ENCODE measurements around the gene AJAP1.

Gene AJAP1

DNA sequence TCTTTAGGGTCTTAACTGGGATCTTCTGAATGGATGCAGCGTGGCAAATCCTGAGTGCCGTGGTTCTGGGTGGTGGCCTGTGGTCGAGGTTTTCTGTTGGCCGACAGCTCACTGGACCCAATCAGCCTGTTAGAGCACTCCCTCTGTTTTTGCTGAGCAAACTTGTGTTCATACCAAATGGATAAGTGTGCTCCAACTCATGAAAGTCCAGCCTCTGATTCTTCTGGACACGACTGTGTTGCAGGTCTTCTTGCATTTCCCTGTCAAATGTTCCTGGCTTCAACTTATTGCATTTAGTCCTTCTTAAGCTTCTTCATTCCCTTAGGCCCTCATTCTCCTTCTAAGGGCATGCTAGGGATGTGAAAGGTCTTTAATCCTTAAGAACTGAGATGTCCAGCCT, 63.7 kb downstream of the AJAP1 start:
- in situ Hi-C loops (cut with MboI; ENCODE audit: low pct_unique_long_range_greater_than_20kb, low sequenced_read_pairs, unreplicated experiment), result no loop called here
- TF ChIP-seq, protein P1, sequence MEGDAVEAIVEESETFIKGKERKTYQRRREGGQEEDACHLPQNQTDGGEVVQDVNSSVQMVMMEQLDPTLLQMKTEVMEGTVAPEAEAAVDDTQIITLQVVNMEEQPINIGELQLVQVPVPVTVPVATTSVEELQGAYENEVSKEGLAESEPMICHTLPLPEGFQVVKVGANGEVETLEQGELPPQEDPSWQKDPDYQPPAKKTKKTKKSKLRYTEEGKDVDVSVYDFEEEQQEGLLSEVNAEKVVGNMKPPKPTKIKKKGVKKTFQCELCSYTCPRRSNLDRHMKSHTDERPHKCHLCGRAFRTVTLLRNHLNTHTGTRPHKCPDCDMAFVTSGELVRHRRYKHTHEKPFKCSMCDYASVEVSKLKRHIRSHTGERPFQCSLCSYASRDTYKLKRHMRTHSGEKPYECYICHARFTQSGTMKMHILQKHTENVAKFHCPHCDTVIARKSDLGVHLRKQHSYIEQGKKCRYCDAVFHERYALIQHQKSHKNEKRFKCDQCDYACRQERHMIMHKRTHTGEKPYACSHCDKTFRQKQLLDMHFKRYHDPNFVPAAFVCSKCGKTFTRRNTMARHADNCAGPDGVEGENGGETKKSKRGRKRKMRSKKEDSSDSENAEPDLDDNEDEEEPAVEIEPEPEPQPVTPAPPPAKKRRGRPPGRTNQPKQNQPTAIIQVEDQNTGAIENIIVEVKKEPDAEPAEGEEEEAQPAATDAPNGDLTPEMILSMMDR (IDR thresholded peaks at IDR 0.05; ENCODE audit: extremely low read depth, insufficient read depth, missing control alignments), result no peak
- no peak for DNase-seq (ENCODE audit: low spot score)

DNA sequence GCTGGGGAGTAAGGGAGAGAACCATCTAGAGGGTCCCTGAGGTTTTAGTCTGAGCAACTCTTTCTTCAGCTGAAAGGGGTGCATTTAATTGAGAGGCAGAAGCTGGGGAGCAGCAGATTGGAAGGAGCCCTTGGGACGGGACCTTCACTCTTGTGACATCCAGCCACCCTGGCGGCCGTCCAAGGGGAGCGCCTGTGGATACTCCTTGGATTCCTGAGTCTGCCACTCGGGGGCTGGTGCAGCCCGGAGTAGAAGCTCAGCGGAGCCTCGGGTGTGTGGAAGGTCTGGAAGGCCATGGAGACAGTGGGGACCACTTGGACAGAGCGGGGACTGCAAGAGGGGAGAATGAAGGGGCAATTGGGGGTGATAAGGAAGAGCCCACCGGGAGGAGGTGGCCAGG, 68.7 kb downstream of the AJAP1 start:
- in situ Hi-C loops (cut with MboI; ENCODE audit: low pct_unique_long_range_greater_than_20kb, low sequenced_read_pairs, unreplicated experiment), result no loop called here
- TF ChIP-seq, protein P1 (IDR thresholded peaks at IDR 0.05; ENCODE audit: extremely low read depth, insufficient read depth, missing control alignments), result no peak
- DNase-seq (ENCODE audit: low spot score), result no peak

DNA sequence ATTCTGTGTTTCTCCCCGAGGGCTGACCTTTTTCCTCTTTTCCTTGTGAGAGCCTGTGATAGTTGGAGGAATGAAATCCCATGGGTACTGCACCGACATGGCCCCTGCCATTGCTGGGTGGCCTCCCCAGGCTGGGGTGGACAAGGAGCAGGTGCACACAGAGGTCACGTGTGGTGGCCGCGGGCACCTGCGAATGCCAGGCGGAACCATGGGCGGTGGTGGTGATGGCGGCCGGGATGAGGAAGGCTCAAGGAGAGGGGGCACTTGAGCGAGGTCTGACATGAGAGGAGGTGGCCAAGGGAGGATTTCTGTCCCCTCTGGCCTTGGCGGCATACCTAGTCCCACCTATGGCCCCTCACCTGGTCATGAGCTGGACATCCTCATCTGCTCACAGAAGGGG, 69.6 kb downstream of the AJAP1 start:
- DNase-seq (ENCODE audit: low spot score), result no peak
- TF ChIP-seq, protein P1 (IDR thresholded peaks at IDR 0.05; ENCODE audit: extremely low read depth, insufficient read depth, missing control alignments), result no peak
- in situ Hi-C loops (cut with MboI; ENCODE audit: low pct_unique_long_range_greater_than_20kb, low sequenced_read_pairs, unreplicated experiment), result no loop called here

DNA sequence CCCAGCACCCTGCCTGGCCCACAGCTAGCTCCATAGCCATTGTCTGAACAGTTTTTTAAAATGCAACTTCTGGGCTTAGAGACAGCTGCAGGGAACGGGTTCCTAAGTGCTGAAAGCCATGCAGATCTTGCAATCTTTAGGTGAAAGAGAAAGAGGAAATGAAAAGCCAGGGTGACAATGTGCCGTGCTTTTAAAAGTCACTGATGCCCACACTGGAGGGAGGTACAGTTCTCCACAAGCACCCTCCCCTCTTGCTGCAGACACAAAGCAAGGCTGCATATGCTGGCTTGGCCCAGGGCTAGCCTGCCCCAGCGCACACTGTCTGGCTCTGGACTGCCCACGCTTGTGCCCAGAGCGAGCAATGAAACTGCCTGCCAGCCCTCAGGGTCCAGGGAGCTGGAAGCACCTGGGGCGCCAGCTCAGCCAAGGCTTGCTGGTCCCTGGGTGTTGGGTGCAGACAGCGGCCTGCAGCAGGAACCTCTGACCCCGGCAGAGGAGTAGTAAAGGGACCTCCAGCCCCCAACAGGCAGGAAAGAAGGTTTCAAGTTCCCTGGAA, 70.4 kb downstream of the AJAP1 start:
- in situ Hi-C loops (cut with MboI; ENCODE audit: low pct_unique_long_range_greater_than_20kb, low sequenced_read_pairs, unreplicated experiment), result no loop called here
- no peak for DNase-seq (ENCODE audit: low spot score)
- TF ChIP-seq, protein P1 (IDR thresholded peaks at IDR 0.05; ENCODE audit: extremely low read depth, insufficient read depth, missing control alignments), result no peak

DNA sequence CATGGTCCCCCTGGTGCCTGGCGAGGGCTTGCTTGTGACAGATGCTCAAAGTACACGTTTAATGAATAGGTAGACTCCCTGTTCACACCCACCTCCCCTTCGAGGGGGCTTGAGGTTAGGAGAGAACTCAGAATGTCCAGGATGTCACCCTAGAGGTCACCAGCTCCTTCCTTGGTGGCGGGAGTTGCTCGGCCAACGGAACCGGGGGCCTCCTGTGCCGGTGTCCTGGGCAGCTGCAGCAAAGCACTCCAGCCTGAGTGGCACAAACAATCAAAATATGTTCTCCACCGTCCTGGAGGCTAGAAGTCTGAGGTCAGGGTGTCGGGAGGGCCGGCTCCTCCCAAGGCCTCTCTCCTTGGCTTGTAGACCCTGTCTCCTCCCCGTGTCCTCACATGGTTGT, 71.0 kb downstream of the AJAP1 start:
- no peak for DNase-seq (ENCODE audit: low spot score)
- in situ Hi-C loops (cut with MboI; ENCODE audit: low pct_unique_long_range_greater_than_20kb, low sequenced_read_pairs, unreplicated experiment), result no loop called here
- TF ChIP-seq, protein P1 (IDR thresholded peaks at IDR 0.05; ENCODE audit: extremely low read depth, insufficient read depth, missing control alignments), result no peak

DNA sequence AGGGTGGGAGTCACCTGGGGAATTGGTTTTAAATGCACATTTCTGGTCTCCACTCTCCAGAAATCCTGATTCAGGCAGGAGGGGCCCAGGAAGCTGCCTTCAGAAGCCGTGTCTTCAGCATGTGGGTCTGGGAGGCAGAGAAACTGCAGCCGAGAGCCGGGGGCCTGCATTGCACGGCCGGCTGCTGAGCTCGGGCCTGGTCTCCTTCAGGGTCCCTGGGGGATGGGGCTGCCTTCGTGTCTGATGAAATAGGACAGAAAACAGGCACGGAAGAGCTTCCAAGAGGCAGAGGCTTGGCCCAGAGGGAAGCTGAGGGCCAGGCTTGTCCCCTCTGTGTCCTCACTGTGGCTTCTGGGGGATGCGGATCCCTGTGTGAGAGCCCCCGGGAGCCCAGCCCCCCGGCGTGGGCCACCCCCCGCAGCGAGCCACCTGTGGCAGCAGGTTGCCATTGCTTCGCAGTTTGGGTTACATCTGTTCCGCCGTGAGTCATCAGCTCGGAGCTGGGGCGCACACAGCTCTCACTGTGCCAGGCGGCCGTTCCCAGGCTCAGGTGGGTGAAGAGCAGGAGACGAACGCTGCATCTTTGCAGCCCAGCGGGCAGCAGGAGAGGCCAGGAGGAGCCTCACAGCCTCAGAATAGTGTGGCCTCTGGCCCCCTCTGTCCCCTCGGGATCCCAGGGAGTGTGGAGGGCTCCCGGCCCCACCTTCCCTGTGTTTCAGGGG, 72.4 kb downstream of the AJAP1 start:
- DNase-seq (ENCODE audit: low spot score), result no peak
- TF ChIP-seq, protein P1 (IDR thresholded peaks at IDR 0.05; ENCODE audit: extremely low read depth, insufficient read depth, missing control alignments), result no peak
- in situ Hi-C loops (cut with MboI; ENCODE audit: low pct_unique_long_range_greater_than_20kb, low sequenced_read_pairs, unreplicated experiment), result no loop called here
